ENCODE results near the gene HOXC6.
"Not testable (repeated sequence)": the region's sequence is repeated elsewhere in the genome, so short reads cannot be mapped to it uniquely, and the experiment has no call there.

HOXC6 gene

DNA sequence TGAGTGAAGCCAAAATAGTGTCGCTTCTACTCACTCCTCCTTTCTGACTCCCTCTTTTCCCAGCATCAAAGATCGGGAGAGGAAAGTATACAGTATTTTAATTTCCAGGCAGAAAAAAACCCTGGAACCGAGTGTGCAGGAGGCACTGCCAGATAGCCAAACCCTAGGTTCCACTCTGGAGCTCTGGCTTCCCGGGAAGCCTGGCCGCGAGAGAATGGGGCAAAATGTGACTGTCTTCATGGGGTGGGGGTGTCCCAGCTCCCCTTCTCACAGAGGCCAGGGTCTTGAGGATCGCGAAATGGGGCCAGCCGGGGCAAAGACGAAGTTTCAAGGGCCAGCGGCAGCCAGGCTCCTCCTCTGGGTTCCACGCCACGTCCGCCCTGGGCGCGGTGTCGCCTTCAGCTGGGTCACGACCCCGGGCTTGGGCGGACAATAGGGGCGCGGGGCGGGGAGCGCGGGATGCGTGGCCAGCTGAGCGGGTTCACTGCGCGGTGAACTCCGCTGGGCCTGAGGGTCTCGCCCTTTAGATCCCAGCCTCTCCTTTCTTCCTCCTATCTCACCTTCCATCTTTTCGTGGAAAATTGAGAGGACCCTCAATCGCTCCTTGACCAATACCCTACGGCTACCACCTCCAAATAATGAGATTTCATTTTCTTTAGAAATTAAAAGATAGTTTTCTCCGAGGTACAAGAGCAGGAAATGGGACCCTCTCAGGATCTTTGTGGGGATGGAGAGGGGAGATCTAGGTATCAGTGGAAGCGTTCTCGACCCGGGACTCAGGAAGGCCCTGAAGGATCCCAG is 32.1 kb downstream of the HOXC6 start:
- DNase-seq = no peak

- DNase-seq = no peak
These were observed 32.9 kb downstream of the HOXC6 start for GRCh38 chr12:54060975-54061778.

DNA sequence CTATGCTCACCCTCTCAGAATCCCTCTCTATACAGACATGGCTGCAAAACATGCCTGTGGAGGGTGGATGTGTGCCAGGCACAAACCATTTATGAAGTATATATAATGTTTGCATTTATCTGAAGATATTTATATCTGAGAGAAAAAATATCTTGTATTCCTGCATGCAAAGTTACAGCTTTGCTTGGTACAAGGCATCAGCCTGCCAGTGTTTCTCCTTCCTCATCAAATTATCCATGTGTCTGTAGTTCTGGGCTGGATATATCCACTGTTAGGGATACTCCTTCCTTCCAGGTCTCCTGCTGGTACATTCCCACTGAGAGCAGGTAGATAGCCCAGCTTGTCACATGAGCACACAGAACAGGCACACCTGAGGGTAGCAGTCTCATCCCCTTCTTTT is 37.4 kb downstream of the HOXC6 start:
- no peak for DNase-seq

GRCh38 chr12:54066408-54066807 is 38.2 kb downstream of the HOXC6 start:
- DNase-seq = no peak

DNA sequence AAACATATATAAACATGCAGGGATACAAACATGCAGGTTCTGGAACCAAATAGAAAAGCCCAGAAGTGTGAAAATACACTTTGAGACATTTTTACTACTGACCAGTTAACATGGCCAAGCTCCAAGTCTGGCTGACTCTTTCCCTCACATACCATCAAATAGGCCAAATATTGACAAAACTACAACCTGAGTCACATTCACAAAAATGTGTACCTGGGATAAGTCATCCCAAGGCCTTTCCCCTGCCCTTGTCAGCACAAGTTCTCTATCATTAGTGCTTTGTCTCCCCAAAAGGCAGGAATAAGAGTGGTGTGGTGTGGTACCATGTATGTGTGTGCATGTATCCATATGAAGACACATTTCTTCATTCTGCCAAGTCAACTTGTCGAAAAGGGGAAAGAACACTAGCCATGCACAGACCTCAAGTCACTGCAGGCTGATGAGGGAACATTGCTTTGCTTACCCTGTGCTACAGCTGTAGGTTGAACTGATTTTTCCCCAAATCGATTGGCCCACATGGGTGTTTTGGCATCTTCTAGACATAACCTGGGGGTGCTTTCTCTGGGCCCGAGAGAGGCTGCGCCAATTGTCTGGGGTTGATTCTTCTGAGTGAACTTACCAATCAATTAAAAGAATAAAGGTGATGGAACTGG is 40.3 kb downstream of the HOXC6 start:
- DNase-seq = no peak

DNA sequence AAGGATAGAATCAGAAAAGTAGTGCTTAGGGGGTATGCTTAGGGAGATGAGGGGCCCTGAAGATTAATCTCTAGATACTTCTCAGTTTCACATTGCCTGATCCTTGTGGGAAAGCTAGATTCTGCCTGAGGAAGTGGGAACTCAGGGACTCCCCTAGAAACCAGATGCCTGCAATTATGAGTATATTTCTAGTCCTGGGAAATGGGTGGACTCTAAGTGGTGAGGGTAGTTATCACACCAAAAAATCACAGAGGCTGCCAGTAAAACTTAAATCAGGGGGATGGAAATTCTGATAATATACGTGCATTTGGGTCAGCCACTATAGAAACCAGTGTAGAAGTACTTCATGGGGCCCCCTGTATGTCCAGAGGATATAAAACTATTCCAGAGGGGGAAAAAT is 43.7 kb downstream of the HOXC6 start:
- no peak for DNase-seq

- no peak for DNase-seq
These were observed 46.1 kb downstream of the HOXC6 start for GRCh38 chr12:54074308-54074707.

- DNase-seq = no peak
These were observed 47.2 kb downstream of the HOXC6 start for GRCh38 chr12:54075409-54075808.

DNA sequence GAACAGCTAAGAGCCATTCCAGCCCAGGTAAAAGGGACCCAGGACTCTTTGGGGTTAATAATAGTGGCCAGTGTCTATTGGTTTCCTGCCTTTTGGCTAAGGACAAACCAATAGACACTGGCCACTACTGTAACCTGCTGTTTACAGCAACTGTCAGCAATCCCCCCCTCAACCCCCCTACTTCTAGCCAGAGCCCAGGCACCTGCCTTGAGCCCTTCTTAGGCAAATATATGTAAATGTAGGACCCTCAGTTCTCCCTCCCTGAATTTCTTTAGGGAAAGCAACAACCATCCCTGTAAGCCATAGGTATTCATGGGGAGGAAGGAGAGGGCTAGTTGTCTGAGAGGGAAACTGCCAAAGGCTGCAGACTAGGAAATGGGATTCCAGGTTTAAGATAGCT is 47.7 kb downstream of the HOXC6 start:
- DNase-seq = no peak

DNA sequence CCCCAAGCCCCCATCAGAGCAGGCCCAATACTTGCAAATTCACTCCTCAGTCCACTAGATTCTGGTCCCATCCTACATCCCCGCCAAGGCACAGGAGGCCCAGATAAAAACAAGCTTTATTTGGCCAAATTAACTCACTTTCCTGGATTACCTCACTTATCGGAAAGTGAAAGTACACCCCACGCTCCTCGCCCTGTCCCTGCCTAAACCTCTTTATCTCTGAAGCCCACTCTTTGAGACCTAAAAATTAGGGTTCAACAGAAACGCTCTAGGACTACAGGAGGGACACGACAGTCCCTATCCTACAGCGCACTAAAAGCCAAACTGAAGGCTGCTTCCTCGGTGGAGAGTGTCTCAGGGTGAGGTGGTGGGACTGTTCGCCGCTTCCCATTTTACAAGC is 49.6 kb downstream of the HOXC6 start:
- not testable (repeated sequence) for DNase-seq

DNA sequence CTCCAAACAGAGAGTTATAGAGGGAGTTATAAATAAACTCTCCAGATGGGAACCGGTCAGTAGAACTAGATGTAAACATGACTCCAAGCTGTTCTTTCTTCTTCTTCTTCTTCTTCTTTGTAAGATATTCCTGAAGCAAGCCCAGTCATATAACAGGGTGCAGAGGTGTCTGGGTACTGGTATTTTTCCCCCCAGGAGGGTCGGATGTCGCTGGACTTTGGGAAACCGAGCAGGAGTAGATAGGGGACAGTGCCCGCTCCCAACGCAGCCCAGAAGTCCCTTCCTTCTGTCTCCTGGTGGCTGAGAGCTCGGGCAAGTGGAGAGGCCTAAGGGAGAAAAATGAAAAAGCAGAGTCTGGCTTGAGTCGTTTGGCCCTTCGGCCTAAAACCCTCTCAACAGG is 50.9 kb downstream of the HOXC6 start:
- not testable (repeated sequence) for DNase-seq
